NCI-H526 treated with DMSO at 0.1 percent for 48 hours (cell line): ENCODE measurements around the gene R3HDML.
A peak's percentile ranks its signal among the peaks of the same experiment; 100 is the strongest.
"Not testable (repeated sequence)": the region's sequence is repeated elsewhere in the genome, so short reads cannot be mapped to it uniquely, and the experiment has no call there.

Experiments
- DNase-seq: peaks from one replicate; lab custom pipeline; 2025; lab: John Stamatoyannopoulos, UW

R3HDML gene, protein sequence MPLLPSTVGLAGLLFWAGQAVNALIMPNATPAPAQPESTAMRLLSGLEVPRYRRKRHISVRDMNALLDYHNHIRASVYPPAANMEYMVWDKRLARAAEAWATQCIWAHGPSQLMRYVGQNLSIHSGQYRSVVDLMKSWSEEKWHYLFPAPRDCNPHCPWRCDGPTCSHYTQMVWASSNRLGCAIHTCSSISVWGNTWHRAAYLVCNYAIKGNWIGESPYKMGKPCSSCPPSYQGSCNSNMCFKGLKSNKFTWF

DNA sequence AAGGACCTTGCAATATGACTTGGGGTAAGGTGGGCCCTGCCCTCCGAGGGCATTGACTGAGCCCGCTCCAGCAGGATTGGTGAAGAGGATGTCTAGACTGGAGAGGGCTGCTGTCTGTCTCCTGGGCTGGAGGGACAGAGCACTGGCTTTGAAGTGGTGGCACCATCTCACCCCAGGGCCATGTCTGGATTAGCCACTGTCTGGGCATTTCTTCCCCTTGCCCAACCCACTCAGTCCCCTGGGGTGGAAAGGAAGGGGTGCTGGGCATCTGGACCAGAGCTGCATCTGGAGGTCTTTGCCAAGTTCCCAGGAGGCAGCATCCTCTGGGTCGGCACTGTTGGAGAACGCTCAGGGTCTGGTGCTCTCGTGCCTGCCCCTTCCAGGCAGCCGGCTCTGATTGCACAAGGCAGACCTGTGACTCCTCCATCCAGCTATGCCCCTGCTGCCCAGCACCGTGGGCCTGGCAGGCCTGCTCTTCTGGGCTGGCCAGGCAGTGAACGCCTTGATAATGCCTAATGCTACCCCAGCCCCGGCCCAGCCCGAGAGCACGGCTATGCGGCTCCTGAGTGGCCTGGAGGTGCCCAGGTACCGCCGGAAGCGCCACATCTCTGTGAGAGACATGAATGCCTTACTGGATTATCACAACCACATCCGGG is at the start of gene R3HDML:
TSS of gene R3HDML (plus strand) at position 319 of the 656 bp plus-strand sequence. CDS start at position 434, 115 bp downstream.
- DNase-seq: no peak

DNA sequence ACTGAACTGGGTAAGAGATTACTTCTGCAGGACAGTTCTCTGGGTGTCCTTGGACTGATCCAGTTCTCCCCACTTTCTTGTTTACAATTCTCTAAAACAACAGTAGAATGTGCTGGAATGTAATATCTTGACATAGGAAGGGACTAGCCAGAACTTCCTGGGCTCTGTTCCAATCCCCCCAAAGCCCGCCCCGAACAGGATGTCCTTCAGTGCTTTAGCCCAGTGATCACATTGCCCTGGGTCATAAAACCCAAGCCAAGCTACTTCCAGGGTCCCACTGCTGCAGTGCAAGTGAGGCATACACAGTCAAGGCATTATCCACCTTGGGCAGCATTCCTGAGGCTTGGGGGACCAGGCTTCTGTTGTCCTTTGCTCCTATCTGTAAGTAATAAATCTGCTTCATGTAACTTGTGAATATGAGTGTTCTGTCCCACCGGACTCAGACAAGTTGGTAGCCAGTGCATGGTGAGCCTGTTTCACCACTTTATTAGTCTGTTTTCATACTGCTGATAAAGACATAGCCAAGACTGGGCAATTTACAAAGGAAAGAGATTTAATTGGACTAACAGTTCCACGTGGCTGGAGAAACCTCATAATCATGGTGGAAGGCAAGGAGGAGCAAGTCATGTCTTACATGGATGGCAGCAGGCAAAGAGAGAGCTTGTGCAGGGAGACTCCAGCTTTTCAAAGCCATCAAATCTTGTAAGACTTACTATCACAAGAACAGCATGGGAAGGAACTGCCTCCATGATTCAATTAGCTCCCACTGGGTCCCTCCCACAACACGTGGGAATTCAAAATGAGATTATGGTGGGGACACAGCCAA is 49.4 kb upstream of the R3HDML start:
- no peak for DNase-seq

DNA sequence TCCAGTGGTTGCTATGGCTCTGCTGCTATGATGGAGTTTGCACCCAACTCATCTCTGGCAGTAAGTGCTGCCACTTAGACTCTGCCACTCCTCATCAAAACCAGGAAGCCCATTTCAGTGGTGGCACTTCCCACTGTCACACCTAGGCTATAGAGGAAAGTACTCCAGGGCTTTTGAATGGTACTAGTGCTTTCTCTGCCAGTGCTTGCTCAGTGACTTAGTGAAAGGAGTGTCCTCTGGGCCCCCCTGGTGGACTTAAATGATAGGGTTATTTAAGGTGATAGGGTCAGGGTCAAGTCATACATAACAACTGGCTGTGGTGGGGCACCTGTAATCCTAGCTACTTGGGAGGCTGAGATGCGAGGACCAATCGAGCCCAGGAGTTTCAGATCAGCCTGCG is 48.6 kb upstream of the R3HDML start:
- DNase-seq: no peak

DNA sequence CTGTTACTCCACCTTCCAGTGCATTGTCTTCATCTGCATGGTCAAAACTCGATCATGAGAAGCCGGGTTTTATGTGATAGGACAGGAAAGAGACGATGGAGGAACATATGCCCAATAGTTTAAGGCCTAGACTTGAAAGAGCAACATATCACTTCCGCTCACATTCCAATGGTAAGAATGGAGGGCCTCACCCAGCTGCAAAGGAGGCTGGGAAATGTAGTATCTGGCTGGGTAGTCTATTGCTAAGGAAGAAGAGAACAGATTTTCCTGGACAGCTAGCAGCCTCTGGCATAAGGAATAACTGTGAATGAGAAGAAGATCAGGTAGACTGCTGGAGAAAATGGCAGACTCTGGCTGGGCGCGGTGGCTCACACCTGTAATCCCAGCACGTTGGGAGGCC is 45.1 kb upstream of the R3HDML start:
- DNase-seq: no peak

DNA sequence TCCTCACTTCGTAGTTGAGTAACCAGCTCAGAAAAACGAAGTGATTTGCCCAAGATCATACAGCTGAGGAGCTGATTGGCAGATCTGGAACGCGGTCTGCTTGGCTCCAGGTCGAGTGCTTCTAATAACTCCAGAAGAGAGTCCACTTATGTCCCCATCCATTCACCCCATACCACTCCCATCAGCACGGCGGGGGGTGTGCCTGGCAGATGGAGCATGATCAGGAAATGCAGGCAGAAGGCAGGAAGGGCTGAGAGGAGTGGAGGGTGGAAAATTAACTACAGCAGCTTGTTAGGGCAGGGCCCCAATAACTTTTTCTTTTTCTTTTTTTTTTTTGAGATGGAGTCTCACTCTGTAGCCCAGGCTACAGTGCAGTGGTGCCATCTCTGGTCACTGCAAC is 40.8 kb upstream of the R3HDML start:
- no peak for DNase-seq

DNA sequence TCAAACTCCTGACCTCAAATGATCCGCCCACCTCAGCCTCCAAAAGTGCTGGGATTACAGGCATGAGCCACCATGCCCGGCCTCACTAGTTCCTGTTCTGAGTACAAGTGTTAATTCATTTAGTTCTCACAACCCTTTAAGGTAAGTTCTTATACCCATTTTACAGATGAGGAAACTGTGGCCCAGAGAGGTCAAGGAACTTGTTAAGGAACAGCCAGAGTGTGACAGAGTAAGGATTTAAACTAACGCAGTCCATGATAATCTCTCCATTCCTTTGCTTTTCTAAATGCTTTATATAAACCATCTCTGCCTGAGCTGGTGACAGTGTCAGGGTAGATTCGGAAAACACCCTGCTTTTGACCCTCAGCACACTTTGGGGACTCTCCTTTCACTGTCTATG is 39.1 kb upstream of the R3HDML start:
- DNase-seq: no peak

DNA sequence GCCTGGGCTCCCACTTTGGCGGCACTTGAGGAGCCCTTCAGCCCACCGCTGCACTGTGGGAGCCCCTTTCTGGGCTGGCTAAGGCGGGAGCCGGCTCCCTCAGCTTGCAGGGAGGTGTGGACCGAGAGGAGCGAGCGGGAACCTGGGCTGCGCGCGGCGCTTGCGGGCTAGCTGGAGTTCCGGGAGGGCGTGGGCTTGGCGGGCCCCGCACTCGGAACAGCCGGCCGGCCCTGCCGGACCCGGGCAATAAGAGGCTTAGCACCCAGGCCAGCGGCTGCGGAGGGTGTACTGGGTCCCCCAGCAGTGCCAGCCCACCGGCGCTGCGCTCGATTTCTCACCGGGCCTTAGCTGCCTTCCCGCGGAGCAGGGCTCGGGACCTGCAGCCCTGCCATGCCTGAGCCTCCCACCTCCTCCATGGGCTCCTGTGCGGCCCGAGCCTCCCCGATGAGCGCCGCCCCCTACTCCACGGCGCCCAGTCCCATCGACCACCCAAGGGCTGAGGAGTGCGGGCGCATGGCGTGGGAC is 37.8 kb upstream of the R3HDML start:
- not testable (repeated sequence) for DNase-seq

DNA sequence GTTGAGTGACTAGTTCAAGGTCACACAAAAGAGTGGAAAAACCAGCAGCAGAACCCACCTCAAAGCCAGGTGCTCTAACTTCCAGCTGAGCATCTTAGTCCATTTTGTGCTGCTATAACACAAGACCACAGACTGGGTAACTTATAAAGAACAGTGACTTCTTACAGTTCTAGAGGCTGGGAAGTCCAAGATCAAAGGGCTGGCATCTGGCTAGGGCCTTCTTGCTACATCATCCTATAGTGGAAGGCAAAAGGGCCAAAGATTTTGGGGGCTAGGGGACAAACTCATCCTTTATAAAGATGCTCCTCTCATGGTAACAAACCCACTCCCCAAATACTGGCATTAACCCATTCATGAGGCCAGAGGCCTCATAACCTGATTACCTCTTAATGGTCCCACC is 35.6 kb upstream of the R3HDML start:
- DNase-seq: no peak

DNA sequence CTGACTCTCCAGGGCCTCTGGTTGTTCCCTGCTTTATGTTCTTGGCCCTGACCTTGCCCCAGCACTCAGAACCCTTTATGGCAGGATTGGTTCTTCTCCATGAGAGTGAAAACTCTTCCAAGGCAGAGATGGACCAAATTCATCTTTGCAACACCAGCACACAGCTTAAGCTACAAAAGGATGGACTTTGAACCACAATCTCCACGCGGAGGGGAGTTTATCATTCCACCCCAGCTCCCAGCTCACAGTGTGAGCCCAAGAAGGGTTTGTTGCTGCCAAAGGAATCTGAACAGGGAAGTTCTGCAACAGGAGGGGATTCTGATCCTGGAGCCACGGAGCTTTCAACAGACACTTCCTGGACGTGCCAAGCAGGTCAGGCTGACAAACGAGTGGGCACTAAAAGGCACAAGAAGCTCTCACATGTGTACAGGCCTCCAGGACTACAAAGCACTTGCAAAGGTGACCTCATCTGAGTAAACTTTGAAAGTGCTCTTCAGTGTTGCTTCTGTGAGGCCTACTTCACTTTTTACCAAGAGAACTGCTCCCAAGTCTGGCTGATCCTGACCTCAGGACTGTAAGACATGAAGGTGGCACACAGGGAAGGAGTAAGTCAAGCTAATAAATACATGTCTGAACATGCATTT is 34.7 kb upstream of the R3HDML start:
- DNase-seq: no peak

DNA sequence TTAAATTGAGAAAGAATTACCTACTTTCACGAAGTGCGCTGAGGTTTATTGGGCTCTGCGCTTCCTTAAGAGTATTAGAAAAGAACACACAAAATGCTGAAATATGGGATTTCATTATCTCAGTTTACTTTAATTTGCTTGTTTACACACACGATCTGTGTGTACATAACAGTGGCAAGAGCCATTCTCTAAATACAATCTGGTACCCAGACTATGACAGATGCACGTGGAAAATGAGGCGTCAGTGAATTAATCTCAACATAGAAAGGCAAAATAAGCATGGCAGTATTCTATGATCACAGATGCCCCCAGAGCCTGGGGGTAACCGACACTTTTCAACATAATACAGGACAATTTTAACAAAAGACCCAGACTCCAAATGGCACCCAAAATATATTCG is 34.1 kb upstream of the R3HDML start:
- no peak for DNase-seq

DNA sequence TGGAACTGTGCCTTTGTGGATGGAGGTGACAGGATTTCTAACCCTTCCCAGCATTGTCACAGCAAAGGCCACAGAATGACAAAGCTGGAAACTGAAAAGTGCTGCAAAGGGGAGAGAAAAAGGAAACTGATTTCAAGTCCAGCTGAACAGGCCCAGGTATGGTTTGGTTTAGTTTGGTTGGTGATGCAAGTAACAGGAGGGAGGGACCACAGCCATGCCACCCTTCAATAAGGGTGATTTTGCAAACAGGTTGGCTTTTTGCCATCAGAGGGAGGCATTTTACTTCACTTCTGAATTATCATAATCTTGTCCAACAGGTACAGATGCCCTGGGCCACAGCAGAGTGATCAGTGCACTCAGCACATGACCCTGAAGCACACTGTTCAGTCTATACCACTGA is 32.5 kb upstream of the R3HDML start:
- no peak for DNase-seq

DNA sequence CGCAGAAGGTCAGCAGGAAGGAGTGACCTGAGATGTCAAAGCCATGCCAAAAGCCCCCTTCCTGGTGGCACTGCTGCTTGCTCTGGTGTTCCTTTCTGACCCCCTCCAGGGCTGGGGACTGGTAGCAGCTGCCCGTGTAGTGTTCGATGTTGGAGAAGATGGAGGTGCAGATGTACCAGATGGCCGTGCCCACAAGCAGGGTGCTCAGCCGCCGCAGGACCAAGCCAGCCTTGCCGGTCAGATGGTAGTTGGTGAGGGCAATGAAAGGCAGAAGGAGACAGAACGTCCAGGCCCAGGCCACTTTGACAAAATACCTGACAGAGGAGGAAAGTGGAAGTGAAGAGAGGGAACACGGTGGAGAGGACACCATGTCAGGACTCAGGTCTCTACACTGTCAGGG is 29.9 kb upstream of the R3HDML start:
- DNase-seq: no peak

DNA sequence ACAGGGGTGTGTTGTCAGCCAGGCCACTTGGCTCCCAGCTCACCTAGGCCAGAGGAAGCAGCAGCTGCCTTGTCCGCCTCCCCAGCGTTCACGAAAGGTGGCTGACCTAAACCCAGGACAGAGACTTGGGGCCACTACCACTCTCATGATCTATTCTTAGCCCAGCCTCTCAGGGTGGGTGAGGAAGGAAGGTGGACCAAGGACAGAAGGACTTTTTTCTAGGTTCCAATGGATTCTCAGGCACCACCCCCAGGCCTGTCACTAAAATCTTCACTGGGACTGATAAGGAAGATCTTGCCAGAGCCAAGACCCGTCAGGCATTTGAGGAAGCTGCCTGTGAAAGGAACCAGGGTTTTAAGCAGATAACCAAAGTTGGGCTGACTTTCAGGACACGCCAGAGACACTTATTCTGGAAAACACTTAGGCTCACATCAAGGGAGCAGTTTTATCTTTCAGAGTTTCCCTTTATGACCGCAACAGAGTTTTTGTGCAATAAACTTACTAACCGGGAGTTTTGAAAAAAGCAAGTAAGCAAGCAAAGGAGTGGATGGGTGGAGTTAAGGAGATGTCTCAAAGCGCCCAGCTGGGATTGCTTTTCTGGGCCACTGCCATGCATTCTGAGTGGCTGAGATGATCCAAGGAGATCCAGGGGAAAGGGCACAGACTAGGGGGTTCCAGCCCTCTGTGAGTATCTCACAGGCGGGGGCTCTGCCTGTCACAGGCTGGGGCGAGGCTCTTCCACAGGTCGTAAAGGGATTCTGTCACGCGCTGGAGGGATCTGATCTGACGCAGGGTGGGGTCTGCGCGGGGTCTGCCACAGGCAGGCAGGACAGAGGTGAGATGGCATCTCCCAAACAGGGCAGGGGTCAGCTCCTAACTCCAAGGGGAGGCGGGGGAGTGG is 26.8 kb upstream of the R3HDML start:
- DNase-seq: no peak

DNA sequence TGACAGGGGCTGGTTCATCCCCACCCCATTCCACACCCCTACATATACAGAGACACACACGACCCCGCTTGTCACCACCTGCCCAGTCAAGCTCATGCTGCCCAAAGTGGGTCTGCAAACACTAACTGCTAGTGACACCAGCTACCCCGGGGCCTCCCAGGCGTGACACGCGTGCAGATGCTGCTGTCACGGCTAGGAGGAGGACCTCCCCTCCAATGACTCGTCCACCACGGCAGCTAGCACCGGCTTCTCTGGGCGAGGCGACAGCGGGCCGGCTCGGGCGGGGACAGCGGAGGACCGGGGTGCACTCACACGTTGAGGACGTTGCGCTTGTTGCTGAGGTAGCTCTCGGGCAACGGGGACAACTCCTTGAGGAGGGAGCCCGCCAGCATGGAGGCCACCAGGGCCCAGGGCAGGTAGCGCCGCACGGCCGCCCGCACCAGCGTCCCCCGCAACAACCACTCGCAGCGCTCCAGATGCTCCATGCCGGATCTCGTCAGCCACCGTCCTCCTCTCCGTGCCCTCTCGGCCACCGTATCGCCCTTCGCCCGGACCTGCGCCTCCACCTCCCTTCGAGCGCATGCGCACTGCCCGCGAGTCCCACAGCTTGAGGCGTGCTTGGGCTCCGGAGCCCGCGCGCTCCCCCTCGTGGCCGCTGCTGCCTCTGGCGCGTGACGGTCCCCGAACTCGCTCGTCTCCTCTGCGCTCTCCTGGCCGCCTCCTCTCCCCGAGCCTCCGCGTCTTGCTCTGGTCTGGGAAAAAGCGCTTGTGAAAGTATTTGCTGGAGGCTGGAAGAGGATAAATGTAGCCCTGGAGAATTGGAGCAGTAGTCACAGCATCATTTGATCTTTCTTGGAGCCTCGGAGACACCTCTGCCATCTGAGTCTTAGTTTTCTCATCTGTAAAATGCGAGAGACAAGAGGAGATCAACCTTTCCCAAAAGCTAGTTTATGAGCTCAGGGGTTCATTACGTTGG is 25.9 kb upstream of the R3HDML start, which contains the start of gene FITM2:
TSS of gene FITM2 (minus strand) at position 539 of the 976 bp plus-strand sequence. CDS start at position 485, 54 bp downstream.
- DNase-seq: peak; percentile 92

DNA sequence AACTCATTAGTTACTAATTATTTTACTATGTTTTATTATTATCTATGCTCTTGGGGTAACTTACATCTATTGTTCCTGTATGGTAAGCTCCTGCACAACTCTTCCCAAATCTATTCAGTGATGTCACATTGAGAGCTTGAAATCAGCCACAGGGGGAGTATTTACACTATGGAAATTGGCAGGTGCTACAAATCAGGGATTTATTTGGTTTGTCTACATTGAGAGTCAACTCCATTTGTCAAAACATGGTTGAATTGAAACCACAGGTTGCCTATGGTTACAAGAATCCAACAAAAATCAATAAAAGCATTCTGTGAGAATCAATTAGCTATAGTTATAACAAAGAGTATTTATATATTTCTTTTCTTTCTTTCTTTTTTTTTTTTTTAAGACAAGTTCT is 22.0 kb upstream of the R3HDML start:
- DNase-seq: no peak

DNA sequence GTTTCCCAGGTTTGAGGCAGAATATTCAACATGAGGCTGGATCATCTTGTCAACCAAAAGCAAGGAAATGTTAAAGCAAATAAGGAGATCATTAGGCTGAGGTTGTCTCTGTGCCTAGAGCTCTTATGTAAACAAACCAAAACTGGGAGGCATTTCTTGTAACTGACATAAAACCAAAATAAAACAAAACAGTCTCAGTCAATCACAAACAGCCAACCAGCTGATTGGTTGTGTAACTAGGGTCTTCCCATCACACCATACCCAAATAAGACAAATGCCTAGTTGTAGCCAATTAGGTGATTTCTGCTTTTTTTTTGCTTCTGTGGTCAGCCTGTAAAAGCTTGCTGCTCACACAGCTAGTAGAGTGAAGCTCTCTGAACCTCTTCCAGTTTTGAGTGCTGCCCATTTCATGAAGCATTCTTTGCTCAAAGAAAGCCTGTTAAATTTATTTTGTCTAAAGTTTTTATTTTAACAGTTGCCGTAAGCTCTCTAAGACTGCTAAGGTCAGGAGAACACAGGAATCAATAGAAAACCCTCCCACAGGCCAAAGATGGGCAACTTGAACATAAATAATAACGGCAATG is 16.9 kb upstream of the R3HDML start:
- no peak for DNase-seq

DNA sequence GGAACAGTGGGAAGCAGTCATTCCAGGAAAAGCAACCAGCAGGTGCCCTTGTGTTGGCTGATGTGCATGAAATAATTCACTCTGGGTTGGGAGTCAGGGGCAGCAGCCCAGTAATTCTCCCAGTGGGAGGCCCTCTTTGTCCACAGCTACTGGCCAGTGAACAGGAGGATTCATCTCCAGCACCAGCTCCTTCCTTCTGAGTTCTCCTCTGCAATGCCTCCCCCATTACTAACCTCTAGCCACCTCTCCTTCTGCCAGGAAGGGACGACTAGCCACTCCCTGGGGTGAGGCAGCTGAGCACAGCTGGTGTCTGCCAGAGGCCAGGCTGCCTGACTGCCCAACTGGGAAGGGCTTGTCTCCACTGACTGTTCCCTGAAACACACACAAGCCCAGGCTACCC is 12.5 kb upstream of the R3HDML start:
- DNase-seq: no peak

DNA sequence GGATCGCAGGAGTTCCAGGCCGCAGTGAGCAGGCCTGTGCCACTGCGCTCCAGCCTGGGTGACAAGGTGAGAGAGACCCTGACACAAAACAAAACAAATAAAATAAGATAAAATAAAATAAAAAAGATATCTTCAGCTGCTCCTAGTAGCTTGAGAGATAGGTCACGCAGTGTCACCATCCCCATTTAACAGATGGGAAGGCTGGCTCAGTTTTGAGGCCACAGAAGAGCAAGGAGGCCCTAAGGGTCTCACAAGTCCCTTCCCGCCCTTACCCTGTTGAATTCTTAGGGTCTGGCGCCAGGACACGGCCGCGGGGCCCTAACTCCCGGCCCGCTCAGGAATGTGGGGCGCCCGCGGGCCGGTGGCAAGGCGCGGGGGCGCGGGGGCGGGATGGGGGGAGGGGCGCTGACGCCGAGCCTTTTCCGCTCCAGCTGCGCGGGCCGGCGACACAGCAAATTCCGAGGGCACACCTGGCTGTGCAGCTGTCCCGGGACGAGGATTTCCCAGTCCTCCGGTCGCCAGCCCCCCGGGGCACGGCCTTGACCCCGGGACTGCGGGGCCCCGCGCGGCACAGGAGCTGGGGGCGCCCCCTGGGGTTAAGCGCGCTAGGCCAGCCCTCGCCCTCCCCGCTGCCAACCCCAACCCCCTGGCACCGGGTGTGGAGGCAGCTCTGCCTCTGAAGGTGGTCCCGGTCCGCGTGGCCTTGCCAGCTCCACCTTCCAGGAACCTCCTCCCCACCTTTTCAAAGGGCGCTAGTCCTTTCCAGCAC is 10.3 kb upstream of the R3HDML start:
- DNase-seq: no peak

DNA sequence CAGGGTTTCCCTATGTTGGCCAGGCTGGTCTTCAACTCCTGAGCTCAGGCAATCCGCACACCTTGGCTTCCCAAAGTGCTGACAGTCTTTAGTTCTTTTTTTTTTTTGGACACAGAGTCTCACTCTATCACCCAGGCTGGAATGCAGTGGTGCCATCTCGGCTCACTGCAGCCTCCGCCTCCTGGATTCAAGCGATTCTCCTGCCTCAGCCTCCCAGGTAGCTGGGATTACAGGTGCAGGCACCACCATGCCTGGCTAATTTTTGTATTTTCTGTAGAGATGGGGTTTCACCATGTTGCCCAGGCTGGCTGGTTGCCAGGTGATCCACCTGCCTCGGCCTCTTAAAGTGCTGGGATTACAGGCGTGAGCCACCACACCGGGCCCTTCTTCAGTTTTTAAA is 9.1 kb upstream of the R3HDML start:
- DNase-seq: not testable (repeated sequence)
